ENCODE measurements around the gene AGPAT4.
"Not testable (repeated sequence)": the region's sequence is repeated elsewhere in the genome, so short reads cannot be mapped to it uniquely, and the experiment has no call there.

The AGPAT4 gene

GRCh38 chr6:161200610-161201370, 73.1 kb downstream of the AGPAT4 start:
- DNase-seq (ENCODE audit: low spot score): no peak

- DNase-seq (ENCODE audit: low spot score): no peak
These were observed 74.0 kb downstream of the AGPAT4 start for GRCh38 chr6:161199850-161200249.

- DNase-seq (ENCODE audit: low spot score): no peak
These were observed 74.9 kb downstream of the AGPAT4 start for GRCh38 chr6:161198783-161199460.

- DNase-seq (ENCODE audit: low spot score): no peak
These were observed 75.7 kb downstream of the AGPAT4 start for GRCh38 chr6:161198176-161198575.

- no peak for DNase-seq (ENCODE audit: low spot score)
These were observed 78.5 kb downstream of the AGPAT4 start for GRCh38 chr6:161195386-161195785.

- no peak for DNase-seq (ENCODE audit: low spot score)
These were observed 79.5 kb downstream of the AGPAT4 start for GRCh38 chr6:161194374-161194773.

- DNase-seq (ENCODE audit: low spot score): no peak
These were observed 81.0 kb downstream of the AGPAT4 start for GRCh38 chr6:161192636-161193411.

GRCh38 chr6:161191671-161192070, 82.2 kb downstream of the AGPAT4 start:
- no peak for DNase-seq (ENCODE audit: low spot score)

- DNase-seq (ENCODE audit: low spot score): no peak
These were observed 82.9 kb downstream of the AGPAT4 start for GRCh38 chr6:161191007-161191406.

GRCh38 chr6:161189891-161190290, 84.0 kb downstream of the AGPAT4 start:
- no peak for DNase-seq (ENCODE audit: low spot score)

GRCh38 chr6:161188547-161189465, 85.1 kb downstream of the AGPAT4 start:
- DNase-seq (ENCODE audit: low spot score): no peak

GRCh38 chr6:161186173-161186769, 87.6 kb downstream of the AGPAT4 start:
- DNase-seq (ENCODE audit: low spot score): no peak

GRCh38 chr6:161181121-161181520, 92.7 kb downstream of the AGPAT4 start:
- peak; percentile 52 for DNase-seq (ENCODE audit: low spot score)

- not testable (repeated sequence) for DNase-seq (ENCODE audit: low spot score)
These were observed 95.7 kb downstream of the AGPAT4 start for GRCh38 chr6:161178155-161178554.

GRCh38 chr6:161176428-161176827, 97.4 kb downstream of the AGPAT4 start:
- DNase-seq (ENCODE audit: low spot score): not testable (repeated sequence)

GRCh38 chr6:161172769-161173168, 101.1 kb downstream of the AGPAT4 start:
- not testable (repeated sequence) for DNase-seq (ENCODE audit: low spot score)

- no peak for DNase-seq (ENCODE audit: low spot score)
These were observed 102.7 kb downstream of the AGPAT4 start for GRCh38 chr6:161171207-161171606.

GRCh38 chr6:161169696-161170095, 104.2 kb downstream of the AGPAT4 start:
- DNase-seq (ENCODE audit: low spot score): no peak

- no peak for DNase-seq (ENCODE audit: low spot score)
These were observed 104.8 kb downstream of the AGPAT4 start for GRCh38 chr6:161169035-161169434.

- no peak for DNase-seq (ENCODE audit: low spot score)
These were observed 105.5 kb downstream of the AGPAT4 start for GRCh38 chr6:161168281-161168891.

GRCh38 chr6:161166677-161167076, 107.2 kb downstream of the AGPAT4 start:
- DNase-seq (ENCODE audit: low spot score): no peak

Measured in left forelimb (tissue), 1 donor.